Measurements from ENCODE around the gene PLA2R1.

DNA sequence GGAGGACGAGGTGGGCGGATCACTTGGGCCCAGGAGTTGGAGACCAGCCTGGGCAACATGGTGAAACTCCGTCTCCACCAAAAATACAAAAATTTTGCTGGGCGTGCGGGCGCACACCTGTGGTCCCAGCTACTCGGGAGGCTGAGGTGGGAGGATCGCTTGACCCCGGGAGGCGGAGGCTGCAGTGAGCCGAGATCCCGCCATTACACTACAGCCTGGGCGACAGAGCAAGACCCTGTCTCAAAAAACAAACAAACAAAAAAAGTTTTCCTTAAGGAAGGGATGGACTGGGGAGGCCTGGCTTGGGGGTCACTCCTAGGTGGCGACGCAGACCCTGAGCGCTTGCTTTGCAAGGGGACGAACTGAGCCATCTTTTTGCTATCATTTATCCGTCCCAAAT, 882 bp downstream of the PLA2R1 start:
- TF ChIP-seq, protein P1, sequence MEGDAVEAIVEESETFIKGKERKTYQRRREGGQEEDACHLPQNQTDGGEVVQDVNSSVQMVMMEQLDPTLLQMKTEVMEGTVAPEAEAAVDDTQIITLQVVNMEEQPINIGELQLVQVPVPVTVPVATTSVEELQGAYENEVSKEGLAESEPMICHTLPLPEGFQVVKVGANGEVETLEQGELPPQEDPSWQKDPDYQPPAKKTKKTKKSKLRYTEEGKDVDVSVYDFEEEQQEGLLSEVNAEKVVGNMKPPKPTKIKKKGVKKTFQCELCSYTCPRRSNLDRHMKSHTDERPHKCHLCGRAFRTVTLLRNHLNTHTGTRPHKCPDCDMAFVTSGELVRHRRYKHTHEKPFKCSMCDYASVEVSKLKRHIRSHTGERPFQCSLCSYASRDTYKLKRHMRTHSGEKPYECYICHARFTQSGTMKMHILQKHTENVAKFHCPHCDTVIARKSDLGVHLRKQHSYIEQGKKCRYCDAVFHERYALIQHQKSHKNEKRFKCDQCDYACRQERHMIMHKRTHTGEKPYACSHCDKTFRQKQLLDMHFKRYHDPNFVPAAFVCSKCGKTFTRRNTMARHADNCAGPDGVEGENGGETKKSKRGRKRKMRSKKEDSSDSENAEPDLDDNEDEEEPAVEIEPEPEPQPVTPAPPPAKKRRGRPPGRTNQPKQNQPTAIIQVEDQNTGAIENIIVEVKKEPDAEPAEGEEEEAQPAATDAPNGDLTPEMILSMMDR (IDR thresholded peaks at IDR 0.05) = no peak
- TF ChIP-seq POLR2A (IDR thresholded peaks at IDR 0.05) = no peak

Data from lower leg skin (tissue), 3 donors.